ENCODE measurements around the gene KSR1. TPM values are rescaled to one million over a fixed set of nuclear protein-coding genes. Genes with fewer than 3 reads are reported as not detected.

Gene KSR1
- total RNA-seq, 2 donors from 2014 or later = 99.9 to 142 TPM

DNA sequence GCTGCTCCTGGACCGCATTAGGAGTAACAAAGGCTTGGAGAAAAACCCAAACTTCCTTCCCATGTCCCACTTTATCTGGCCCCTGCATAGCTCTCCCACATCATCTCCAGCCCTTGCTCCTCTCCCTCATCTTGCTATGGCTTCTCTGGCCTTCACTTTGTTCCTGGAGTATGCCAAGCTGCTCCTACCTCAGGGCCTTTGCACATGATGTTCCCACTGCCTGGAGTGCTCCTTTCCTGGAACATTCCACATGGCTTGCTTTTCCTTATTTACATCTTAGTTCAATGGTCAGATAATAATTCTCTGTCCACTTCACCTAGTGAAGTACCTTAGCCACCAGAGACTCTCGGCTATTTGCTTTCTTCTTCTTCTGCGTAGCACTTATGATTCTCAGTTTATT is 4.3 kb upstream of the KSR1 start:
- ATAC-seq (no peak), DNase-seq (no peak)
- Histone ChIP-seq H3K27me3 (no peaks in the 10 kb centered on the region), H3K27ac (no peak overlapping the region), H3K4me1 (peaks cover 6% of the 10 kb centered on the region), H3K9me3 (no peaks in the 10 kb centered on the region), H3K4me3 (no peak overlapping the region), H3K36me3 (replicated peaks in 1 of 2; ENCODE audit: insufficient read depth in 1 of 2, low read depth in 2 of 2) (no peaks in the 10 kb centered on the region)
- intact Hi-C loops (cut with DNase I) = no loop called here
- TF ChIP-seq, protein P1, sequence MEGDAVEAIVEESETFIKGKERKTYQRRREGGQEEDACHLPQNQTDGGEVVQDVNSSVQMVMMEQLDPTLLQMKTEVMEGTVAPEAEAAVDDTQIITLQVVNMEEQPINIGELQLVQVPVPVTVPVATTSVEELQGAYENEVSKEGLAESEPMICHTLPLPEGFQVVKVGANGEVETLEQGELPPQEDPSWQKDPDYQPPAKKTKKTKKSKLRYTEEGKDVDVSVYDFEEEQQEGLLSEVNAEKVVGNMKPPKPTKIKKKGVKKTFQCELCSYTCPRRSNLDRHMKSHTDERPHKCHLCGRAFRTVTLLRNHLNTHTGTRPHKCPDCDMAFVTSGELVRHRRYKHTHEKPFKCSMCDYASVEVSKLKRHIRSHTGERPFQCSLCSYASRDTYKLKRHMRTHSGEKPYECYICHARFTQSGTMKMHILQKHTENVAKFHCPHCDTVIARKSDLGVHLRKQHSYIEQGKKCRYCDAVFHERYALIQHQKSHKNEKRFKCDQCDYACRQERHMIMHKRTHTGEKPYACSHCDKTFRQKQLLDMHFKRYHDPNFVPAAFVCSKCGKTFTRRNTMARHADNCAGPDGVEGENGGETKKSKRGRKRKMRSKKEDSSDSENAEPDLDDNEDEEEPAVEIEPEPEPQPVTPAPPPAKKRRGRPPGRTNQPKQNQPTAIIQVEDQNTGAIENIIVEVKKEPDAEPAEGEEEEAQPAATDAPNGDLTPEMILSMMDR (IDR thresholded peaks at IDR 0.05) = no peak
- no peak for TF ChIP-seq POLR2A (IDR thresholded peaks at IDR 0.05)
- 99% methylated on average over 3 of the region's 3 CpGs for WGBS, 2 donors

DNA sequence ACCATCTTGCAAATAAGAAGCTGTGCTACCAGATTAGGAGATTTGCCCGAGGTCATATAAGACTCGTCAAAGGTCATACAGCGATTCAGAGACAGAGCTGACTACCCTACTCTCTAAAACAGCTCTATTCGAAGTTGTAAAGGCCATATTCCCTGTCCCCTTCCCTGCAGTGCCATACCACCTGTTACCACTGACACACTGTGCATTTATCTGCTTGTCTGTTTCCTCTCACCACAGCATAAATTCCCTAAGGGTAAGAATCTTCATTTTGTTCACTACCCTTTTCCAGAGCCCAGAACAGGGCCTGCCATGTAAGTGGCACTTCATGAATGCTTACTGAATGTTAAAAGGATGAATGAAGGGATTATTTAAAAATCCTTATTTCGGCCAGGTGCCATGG is 3.4 kb upstream of the KSR1 start:
- Histone ChIP-seq H3K27ac (no peak overlapping the region), H3K4me1 (peaks cover 12% of the 10 kb centered on the region), H3K27me3 (no peaks in the 10 kb centered on the region), H3K36me3 (replicated peaks in 1 of 2; ENCODE audit: insufficient read depth in 1 of 2, low read depth in 2 of 2) (no peaks in the 10 kb centered on the region), H3K4me3 (no peak overlapping the region), H3K9me3 (no peaks in the 10 kb centered on the region)
- no peak for DNase-seq
- intact Hi-C loops (cut with DNase I) = no loop called here
- ATAC-seq = no peak
- no peak for TF ChIP-seq POLR2A (IDR thresholded peaks at IDR 0.05)
- TF ChIP-seq, protein P1 (IDR thresholded peaks at IDR 0.05) = no peak
- 67 to 71% methylated on average over 5 of the region's 5 CpGs for WGBS, 2 donors

DNA sequence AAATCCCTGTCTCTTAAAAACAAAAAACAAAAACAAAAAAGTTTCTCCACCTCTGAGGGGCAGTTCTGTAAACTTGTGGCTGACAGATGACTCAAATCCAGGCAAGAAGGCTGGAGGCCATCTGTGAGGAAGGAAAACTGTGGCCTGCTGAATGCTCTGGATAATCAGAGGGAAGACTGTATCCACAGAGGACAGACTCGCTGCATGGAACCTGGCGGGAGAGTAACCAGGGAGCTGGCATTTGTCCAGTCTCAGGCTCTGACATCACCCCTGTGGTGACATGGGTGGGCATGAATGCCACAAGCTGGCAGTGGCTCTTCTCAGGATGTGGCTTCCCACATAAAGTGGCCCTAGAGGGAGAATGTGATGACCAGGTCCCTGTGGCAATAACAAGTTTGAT is 2.8 kb upstream of the KSR1 start:
- no peak for DNase-seq
- no peak overlapping the region for H3K4me3 ChIP-seq
- peaks cover 18% of the 10 kb centered on the region for H3K4me1 ChIP-seq
- ATAC-seq = no peak
- intact Hi-C loops (cut with DNase I) = no loop called here
- no peak for TF ChIP-seq POLR2A (IDR thresholded peaks at IDR 0.05)
- TF ChIP-seq, protein P1 (IDR thresholded peaks at IDR 0.05) = no peak
- WGBS, 2 donors = 56 to 73% methylated on average over 2 of the region's 2 CpGs
- H3K27ac ChIP-seq = no peak overlapping the region
- no peaks in the 10 kb centered on the region for H3K27me3 ChIP-seq
- H3K36me3 ChIP-seq (replicated peaks in 1 of 2; ENCODE audit: insufficient read depth in 1 of 2, low read depth in 2 of 2) = no peaks in the 10 kb centered on the region
- H3K9me3 ChIP-seq = no peaks in the 10 kb centered on the region

DNA sequence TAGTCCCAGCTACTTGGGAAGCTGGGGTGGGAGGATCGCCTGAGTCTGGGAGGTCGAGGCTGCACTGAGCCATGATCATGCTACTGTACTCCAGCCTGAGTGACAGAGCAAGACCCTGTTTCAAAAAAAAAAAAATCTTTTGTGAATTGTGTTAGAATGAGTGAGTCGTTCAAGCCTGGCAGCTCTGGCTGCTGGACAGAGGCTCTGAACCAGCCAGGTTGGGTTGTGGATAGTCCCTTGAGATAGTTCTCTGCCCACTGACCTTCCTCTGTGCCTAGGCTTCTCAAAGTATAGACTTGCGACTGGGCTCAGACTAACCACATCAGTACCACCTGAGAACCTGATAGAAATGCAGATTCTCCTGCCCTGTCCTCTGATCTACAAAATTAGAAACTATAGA is 2.2 kb upstream of the KSR1 start:
- H3K27me3 ChIP-seq = no peaks in the 10 kb centered on the region
- H3K4me3 ChIP-seq = no peak overlapping the region
- H3K9me3 ChIP-seq = no peaks in the 10 kb centered on the region
- 82% methylated on average over 4 of the region's 4 CpGs for WGBS, 2 donors
- ATAC-seq = no peak
- no peak overlapping the region for H3K27ac ChIP-seq
- no peaks in the 10 kb centered on the region for H3K36me3 ChIP-seq (replicated peaks in 1 of 2; ENCODE audit: insufficient read depth in 1 of 2, low read depth in 2 of 2)
- intact Hi-C loops (cut with DNase I) = no loop called here
- DNase-seq = no peak
- TF ChIP-seq POLR2A (IDR thresholded peaks at IDR 0.05) = no peak
- TF ChIP-seq, protein P1 (IDR thresholded peaks at IDR 0.05) = no peak
- peaks cover 24% of the 10 kb centered on the region for H3K4me1 ChIP-seq

DNA sequence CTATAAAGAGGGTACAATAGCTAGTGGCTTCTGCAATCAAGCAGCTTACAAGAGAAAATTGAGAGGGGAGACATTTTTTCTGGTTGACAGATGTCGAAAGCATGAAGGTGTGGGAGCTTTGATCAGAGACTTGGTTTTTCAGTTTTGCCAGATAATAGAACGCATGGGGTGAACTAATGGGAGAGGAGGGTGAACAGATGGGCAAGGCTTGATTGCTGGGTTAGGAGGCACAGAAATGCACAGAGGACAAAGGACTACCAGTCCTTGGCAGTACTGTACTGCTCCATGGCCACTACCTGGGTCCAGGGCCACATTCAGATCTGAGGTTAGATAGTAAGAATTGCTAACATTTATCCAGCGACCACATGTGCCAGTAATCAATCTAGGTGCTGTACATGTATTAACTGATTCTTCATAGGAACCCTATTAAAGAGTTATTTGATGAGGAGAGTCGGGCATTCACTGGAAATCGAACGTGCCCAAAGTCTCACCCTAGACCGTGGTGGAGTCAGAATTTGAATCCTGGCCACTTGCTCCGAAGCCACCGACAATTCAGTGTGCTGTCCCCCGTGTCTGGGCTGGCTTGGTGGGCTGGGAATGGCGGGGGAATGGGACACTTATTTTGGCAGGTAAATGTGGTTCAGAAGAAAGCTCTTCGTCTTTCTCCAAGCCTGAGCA is 873 bp upstream of the KSR1 start:
- ATAC-seq (no peak), DNase-seq (no peak)
- Histone ChIP-seq H3K4me1 (peaks cover 37% of the 10 kb centered on the region), H3K9me3 (no peaks in the 10 kb centered on the region), H3K27me3 (no peaks in the 10 kb centered on the region), H3K27ac (peak overlapping the region; percentile 50 to 82 (median 80)), H3K36me3 (replicated peaks in 1 of 2; ENCODE audit: insufficient read depth in 1 of 2, low read depth in 2 of 2) (no peaks in the 10 kb centered on the region), H3K4me3 (peak overlapping the region in 1 of 2 donors; percentile 38)
- TF ChIP-seq, protein P1 (IDR thresholded peaks at IDR 0.05) = no peak
- no peak for TF ChIP-seq POLR2A (IDR thresholded peaks at IDR 0.05)
- 14 to 27% methylated on average over 7 to 12 of the region's 12 CpGs for WGBS, 2 donors
- intact Hi-C loops (cut with DNase I) = no loop called here
